Activated T-cell treated with anti-CD3 and anti-CD28 coated beads, Interleukin-2, amount 50 U/mL, for 24 hours (primary cell): ENCODE results near the gene SLC20A1.
A peak's percentile ranks its signal among the peaks of the same experiment; 100 is the strongest.

Experiments
- DNase-seq: peaks from one replicate; pipeline ENCODE4 v3.0.0-alpha.2; 2020
- H3K27ac Mint-ChIP-seq: 2 replicates; pipeline ENCODE4 v1.8.0; 2020; ENCODE audit warnings: mild to moderate bottlenecking, mixed read lengths
- H3K27me3 Mint-ChIP-seq: 2 replicates; pipeline ENCODE4 v1.8.0; 2020; ENCODE audit warnings: mixed read lengths
- H3K36me3 Mint-ChIP-seq: 2 replicates; pipeline ENCODE4 v1.8.0; 2020; ENCODE audit warnings: low read depth, mixed read lengths
- H3K4me1 Mint-ChIP-seq: 2 replicates; pipeline ENCODE4 v1.8.0; 2020; ENCODE audit warnings: low read depth, mixed read lengths
- H3K4me3 Mint-ChIP-seq: 2 replicates; pipeline ENCODE4 v1.8.0; 2020; ENCODE audit warnings: mild to moderate bottlenecking, moderate library complexity, mixed read lengths
- H3K9me3 Mint-ChIP-seq: 2 replicates; pipeline ENCODE4 v1.8.0; 2020; ENCODE audit warnings: mixed read lengths

SLC20A1 gene

DNA sequence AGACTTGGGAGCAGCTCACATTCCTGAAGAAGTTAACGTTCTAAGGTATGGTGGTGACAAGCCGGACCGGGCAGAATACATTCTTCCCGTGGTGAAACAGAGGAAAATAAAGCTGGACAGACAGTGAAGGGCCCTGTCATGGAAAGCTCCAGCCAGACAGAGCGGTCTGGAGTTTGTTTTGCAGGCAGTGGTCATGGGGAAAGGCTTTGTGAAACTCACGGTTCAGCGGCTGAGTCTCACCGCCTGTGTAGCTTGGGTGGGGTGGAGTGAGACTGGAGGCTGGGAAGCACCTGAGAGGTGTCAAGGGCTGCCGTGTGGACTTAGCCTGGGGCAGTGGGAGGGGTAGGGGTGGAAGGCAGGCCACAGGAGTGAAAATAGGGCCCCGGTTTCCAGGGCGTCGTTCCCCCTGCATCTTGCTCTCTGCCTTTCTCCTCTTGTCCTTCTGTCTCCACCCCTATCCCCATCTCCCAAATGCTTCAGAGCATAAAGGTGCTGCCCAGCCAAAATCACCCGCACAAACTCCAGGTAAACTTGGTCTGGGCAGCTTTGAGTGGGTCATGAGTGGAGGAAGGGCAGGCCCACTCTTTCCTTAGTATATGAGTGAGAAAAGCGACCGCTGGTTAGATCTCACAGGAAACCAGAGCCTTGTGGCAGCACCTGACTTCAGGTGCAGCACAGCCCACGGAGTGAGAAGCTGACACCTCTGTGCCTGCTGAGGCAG lies 11.4 kb upstream of the SLC20A1 start:
- Mint-ChIP-seq H3K27ac (no peak overlapping the region), H3K4me3 (no peak overlapping the region), H3K27me3 (peaks cover 28% of the 10 kb centered on the region), H3K4me1 (peaks cover 74% of the 10 kb centered on the region), H3K36me3 (no peaks in the 10 kb centered on the region), H3K9me3 (no peaks in the 10 kb centered on the region)
- DNase-seq: no peak

DNA sequence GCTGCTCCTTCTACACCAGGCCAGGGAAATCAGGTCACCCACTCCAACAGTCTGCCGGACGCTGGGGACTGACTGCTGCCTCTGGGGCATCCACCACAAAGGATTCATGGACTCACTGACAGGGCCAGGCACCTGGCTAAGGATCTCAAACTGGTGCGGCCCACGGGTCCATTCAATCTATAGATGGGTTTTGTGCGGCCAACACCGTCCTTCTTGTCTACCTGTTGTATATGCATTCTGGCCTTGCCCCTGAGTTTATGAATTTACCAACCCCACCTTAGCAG lies 10.9 kb upstream of the SLC20A1 start:
- Mint-ChIP-seq H3K36me3 (no peaks in the 10 kb centered on the region), H3K9me3 (no peaks in the 10 kb centered on the region), H3K27ac (no peak overlapping the region), H3K4me1 (peaks cover 71% of the 10 kb centered on the region), H3K4me3 (no peak overlapping the region), H3K27me3 (peaks cover 24% of the 10 kb centered on the region)
- no peak for DNase-seq

DNA sequence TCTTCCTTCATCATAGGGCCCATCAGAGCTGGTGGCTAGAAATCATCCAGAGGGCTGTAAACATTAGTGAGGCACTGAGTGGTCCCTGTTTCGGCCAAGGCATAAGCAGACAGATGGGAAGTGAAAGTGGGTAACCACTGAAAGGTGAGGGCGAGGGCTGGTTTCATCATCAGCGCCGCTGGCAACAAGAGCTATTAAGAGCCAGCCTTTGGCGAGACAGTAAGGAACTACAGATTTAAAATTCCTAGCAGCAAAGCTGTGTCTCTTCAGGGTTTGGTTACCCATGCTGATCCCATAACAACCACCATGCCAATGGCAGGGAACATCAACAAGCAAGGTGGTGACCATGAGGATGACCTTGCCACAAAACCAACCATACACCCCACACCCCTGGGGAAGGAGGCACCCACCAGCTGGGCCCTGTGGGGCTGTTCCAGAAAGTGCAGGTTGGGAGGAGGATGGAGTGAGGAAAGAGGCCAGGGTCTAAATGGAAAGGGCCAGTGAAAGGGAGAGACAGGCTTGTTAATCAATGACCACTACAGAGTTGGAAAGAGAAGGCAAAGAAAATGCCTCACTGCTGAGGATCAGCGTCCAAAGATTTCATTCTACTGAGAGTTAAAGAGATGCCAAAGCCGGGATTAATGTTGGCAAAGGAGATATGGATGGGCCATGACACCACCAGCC lies 9.0 kb upstream of the SLC20A1 start:
- no peaks in the 10 kb centered on the region for H3K9me3 Mint-ChIP-seq
- H3K4me1 Mint-ChIP-seq: peaks cover 66% of the 10 kb centered on the region
- no peak overlapping the region for H3K4me3 Mint-ChIP-seq
- peak; percentile 54 for DNase-seq
- H3K36me3 Mint-ChIP-seq: no peaks in the 10 kb centered on the region
- H3K27ac Mint-ChIP-seq: no peak overlapping the region
- peaks cover 23% of the 10 kb centered on the region for H3K27me3 Mint-ChIP-seq

DNA sequence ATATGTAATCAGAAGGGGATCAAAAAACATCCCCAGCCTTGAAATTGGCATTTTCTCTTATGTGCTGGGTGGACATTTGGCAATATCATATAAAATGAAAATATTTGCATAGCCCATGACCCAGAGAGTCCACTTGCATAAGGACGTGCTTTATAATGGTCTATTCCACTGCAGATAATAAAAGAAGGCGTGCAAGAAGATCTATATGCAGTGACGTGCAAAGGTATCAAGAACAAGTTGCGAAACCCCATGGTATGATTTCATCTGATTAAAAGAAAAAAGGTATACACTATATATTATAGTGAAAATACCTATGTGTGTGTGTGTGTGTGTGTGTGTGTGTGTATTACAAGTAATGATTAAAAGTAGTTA lies 8.5 kb upstream of the SLC20A1 start:
- no peak for DNase-seq
- H3K9me3 Mint-ChIP-seq: no peaks in the 10 kb centered on the region
- peaks cover 20% of the 10 kb centered on the region for H3K27me3 Mint-ChIP-seq
- no peaks in the 10 kb centered on the region for H3K36me3 Mint-ChIP-seq
- peaks cover 61% of the 10 kb centered on the region for H3K4me1 Mint-ChIP-seq
- no peak overlapping the region for H3K4me3 Mint-ChIP-seq
- H3K27ac Mint-ChIP-seq: no peak overlapping the region

DNA sequence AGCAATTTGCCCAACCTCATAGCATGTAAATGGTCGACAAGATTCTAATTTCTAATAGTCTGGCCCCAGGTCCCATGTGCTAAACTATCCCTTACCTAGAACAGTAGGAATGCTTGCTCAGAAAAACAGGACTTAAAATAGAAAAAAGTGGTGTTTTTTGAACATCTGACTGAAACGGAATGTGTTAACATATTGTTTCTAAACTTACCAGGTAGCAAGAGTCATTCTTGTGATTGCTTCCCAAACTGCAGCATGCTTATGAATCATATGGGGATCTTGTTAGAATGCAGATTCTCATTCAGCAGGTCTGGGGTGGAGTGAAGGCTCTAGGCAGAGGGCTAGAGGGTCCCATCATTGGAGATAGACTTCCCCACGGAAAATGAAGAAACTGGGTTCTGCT lies 5.8 kb upstream of the SLC20A1 start:
- Mint-ChIP-seq H3K4me1 (peaks cover 54% of the 10 kb centered on the region), H3K36me3 (no peaks in the 10 kb centered on the region), H3K9me3 (no peaks in the 10 kb centered on the region), H3K27me3 (peaks cover 10% of the 10 kb centered on the region), H3K4me3 (no peak overlapping the region), H3K27ac (no peak overlapping the region)
- no peak for DNase-seq

DNA sequence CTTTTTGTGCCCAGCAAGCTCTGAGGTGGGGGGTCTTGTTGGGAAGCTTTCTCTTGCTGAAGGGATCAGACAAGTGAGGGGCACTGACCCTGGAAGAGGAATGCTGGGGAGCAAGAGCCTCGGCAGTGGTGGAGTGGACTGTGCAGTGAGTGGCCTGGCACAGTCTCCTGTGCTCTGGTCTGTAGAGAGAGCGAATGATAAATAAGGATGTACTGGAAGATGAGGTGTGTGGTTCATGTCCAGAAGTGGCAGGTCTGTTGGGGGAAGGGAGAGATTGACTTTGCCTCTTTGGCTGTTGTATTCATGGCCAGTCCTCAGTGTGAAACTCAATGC lies 5.3 kb upstream of the SLC20A1 start:
- H3K4me3 Mint-ChIP-seq: no peak overlapping the region
- no peaks in the 10 kb centered on the region for H3K36me3 Mint-ChIP-seq
- peaks cover 51% of the 10 kb centered on the region for H3K4me1 Mint-ChIP-seq
- no peaks in the 10 kb centered on the region for H3K9me3 Mint-ChIP-seq
- H3K27me3 Mint-ChIP-seq: peaks cover 5% of the 10 kb centered on the region
- H3K27ac Mint-ChIP-seq: no peak overlapping the region
- no peak for DNase-seq

DNA sequence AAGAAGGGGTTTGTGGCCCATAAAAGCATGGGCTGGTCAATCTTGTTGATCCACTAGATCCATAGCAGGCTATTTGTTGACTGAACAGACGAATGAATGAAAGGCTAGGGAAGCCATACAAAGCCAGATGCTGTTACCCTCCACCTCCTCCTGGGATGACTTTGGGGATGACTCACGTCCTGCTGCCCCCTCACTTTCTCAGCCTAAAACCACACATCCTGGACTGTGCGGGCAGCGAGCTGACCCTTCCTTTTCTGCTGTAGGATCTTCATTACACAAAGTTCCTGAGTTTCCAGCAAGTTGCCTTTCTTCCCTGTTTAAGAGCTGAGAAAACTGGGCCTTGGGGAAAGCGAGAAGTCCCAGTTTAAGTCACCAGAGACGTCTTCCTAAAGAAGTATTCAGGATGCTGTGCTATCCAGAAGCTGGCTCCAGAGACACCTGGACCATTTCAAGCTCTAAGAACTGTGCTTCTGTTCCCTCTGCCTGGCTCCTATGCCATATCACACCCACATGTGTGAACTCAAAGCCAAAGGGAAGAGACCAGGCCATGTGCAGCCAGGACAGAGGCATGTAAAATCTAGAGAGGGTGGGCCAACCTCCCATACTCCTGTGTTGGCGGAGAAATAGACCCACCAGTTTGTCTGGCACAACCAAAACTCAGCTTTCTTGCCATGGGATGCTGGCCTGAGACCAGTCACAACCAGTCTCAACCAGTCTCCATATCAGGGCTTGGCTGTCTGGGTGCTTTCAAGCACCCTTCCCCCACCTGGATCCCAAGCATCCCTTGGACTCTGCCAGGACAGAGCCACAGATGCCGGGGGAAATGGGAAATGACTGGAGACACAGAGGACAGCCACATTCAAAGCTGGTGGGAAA lies 4.7 kb upstream of the SLC20A1 start:
- Mint-ChIP-seq H3K36me3 (no peaks in the 10 kb centered on the region), H3K9me3 (no peaks in the 10 kb centered on the region), H3K4me1 (peaks cover 45% of the 10 kb centered on the region), H3K27ac (no peak overlapping the region), H3K27me3 (no peaks in the 10 kb centered on the region), H3K4me3 (no peak overlapping the region)
- no peak for DNase-seq

DNA sequence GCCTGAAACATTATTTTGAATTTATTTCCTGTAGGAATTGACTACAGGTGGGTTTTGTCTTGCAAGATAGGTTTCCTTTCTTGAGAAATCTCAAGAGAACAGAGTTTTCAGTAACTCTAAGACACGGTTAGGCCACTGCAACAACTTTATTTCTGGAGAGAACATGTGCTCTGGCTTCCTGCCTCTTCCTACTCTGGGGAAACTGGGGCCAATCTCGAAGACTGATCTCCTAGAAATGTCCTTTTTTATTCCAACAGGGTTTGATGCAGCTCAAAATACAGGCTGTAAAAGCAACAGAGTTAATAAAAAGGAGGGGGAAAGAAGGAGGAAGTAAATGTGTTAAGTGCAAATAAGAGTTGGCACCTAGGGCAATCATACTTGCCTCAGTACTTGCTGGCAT lies 4.0 kb upstream of the SLC20A1 start:
- H3K36me3 Mint-ChIP-seq: peaks cover 3% of the 10 kb centered on the region
- no peak overlapping the region for H3K4me3 Mint-ChIP-seq
- H3K27me3 Mint-ChIP-seq: no peaks in the 10 kb centered on the region
- H3K27ac Mint-ChIP-seq: no peak overlapping the region
- peaks cover 38% of the 10 kb centered on the region for H3K4me1 Mint-ChIP-seq
- DNase-seq: no peak
- H3K9me3 Mint-ChIP-seq: no peaks in the 10 kb centered on the region

DNA sequence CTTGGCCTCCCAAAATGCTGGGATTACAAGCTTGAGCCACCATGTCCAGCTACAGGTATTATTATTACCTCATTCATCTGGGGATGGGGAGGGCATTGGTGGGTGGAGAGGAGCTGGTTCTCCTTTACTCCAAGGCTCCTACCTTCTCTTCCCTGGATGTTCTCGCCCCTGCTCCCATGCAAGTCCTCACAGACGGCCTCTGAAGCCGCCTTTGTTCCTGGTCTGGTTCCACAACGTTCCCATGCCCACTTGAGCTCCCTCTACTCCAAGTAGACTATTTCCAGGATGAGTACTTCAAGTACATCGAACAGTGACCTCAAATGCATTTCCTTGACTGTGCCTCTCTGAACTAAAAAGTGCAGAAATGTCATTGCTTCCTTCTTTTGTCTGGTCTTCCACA lies 3.2 kb upstream of the SLC20A1 start:
- peaks cover 11% of the 10 kb centered on the region for H3K36me3 Mint-ChIP-seq
- no peaks in the 10 kb centered on the region for H3K9me3 Mint-ChIP-seq
- no peak for DNase-seq
- H3K4me3 Mint-ChIP-seq: no peak overlapping the region
- H3K27me3 Mint-ChIP-seq: no peaks in the 10 kb centered on the region
- peaks cover 36% of the 10 kb centered on the region for H3K4me1 Mint-ChIP-seq
- H3K27ac Mint-ChIP-seq: no peak overlapping the region

DNA sequence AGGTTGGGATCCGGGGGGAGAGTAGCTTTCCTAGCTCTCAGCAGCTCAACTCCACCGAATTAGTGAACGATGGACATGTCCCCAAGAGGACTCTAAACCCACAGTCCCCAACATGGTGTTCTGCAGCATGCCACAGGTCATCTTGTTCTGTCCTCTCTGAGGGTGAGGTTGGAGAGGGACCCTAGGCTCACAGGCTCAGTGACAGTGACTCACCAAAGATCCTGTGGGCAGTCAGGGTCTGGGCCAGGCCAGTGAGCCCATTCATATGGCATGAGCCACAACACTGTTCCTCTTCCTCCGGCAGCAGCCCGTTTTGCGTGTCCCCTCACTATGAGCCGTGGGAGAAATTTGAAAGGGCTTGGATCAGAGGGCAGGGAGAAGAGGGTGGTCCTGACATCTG lies 2.8 kb upstream of the SLC20A1 start:
- no peak for DNase-seq
- Mint-ChIP-seq H3K36me3 (peaks cover 15% of the 10 kb centered on the region), H3K4me3 (no peak overlapping the region), H3K27me3 (no peaks in the 10 kb centered on the region), H3K9me3 (no peaks in the 10 kb centered on the region), H3K27ac (no peak overlapping the region), H3K4me1 (peaks cover 40% of the 10 kb centered on the region)

DNA sequence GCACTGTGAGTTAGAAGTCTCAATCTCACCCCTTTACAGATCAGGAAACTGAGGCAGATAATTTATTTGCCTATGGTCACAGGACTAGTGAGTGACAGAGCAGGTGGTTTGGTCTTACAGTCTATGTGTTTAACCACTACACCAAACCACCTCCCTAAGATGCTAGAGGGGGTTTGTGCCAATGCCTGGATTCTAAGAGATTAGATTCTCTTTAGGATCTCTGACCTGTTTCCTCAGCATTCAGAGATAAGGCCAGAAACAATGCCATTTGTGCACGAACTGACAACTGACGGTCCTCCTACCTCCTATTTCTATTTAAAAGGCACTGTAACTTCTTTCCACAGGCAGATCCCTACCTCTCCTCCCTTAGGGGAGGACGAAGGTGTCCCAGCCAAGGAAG lies 2.3 kb upstream of the SLC20A1 start:
- Mint-ChIP-seq H3K27me3 (no peaks in the 10 kb centered on the region), H3K4me1 (peaks cover 45% of the 10 kb centered on the region), H3K9me3 (no peaks in the 10 kb centered on the region), H3K27ac (no peak overlapping the region), H3K36me3 (peaks cover 21% of the 10 kb centered on the region), H3K4me3 (no peak overlapping the region)
- DNase-seq: no peak

DNA sequence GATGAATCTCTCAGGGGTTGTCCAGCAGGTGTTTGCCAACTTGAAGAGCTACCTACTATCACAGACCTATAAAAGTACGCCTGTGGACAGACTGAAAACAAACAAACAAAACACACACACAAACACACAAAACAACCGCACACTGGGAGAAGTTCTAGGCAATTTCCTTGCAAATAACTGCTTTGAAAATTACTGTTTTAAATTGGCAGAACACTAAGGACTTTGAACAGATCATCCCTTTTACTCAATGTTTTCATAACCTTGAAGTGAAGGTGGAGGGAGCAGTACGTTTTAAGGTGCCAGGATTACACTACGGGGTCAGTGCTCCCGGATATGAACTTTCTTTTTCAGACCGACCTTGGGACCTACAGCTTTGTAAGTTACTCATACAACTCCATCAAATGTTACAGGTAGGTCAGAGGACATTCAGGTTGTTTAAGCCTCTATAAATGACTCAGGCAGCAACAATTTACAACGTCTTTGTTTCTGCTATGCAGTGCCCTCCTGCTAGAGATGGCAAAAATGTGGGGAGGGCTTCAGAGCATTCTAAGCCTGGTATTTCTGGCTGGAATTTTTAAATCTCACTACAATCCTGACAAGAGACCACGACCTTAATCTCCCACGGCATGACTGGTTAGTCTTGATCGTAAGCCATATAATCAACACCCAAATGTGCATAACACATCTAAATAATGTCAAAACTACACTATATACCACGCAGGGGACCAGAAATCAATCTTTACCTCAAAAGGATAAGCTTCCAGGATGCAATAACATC lies 1.4 kb upstream of the SLC20A1 start:
- Mint-ChIP-seq H3K27ac (peak overlapping the region; percentile 90), H3K9me3 (no peaks in the 10 kb centered on the region), H3K36me3 (peaks cover 29% of the 10 kb centered on the region), H3K4me3 (peak overlapping the region; percentile 81), H3K27me3 (no peaks in the 10 kb centered on the region), H3K4me1 (peaks cover 54% of the 10 kb centered on the region)
- DNase-seq: no peak

DNA sequence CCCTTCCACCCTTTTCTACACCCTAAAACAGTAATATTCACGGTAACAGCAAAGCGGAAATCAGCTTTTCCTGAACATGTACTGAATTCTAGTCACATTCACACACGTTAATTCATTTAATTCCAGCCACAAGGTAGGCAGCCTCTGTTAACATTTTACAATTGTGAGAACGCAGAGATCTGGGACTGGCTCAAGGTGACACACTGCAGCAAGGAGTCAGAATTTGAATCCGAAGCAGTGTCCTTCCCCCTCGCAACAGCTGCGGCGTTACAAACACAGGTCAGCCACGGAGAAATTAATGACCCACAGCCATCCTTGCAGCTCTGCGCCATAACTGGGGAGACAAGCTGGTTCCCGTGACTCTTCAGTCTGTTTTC lies 818 bp upstream of the SLC20A1 start:
- no peak for DNase-seq
- Mint-ChIP-seq H3K27me3 (no peaks in the 10 kb centered on the region), H3K9me3 (no peaks in the 10 kb centered on the region), H3K4me1 (peaks cover 57% of the 10 kb centered on the region), H3K4me3 (peak overlapping the region; percentile 81), H3K36me3 (peaks cover 35% of the 10 kb centered on the region), H3K27ac (peak overlapping the region; percentile 90)

DNA sequence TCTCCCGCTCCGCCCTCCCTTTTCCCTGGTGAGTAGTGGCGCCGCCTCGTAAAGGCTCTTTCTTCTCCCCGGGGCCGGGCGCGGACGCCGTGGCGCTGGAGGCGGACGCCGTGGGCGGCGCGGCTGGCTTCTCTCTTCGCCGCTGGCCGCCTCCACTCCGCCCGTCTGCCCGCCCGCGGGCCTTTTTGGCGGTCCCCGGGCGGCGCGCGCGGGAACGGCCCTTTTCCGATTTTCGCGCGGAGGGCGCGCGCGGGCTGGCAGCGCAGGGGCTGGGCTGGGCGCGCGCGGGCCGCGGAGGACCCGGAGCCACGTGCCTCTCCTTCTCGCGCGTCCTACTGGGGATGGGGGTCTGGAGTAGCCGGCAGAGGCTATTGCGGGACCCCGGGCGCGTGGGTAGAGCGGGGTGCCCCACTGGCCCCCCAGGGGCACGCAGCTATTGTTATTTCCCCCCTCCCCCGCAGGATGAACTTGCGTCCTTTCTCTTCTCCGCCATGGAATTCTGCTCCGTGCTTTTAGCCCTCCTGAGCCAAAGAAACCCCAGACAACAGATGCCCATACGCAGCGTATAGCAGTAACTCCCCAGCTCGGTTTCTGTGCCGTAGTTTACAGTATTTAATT lies 472 bp downstream of the SLC20A1 start:
- Mint-ChIP-seq H3K4me3 (peak overlapping the region; percentile 99), H3K27ac (peak overlapping the region; percentile 93), H3K4me1 (peaks cover 54% of the 10 kb centered on the region), H3K36me3 (peaks cover 48% of the 10 kb centered on the region), H3K9me3 (no peaks in the 10 kb centered on the region), H3K27me3 (no peaks in the 10 kb centered on the region)
- no peak for DNase-seq
